IPS-20b (cell line): ENCODE results near the gene EPAS1.

Experiments
- H3K27ac ChIP-seq: one replicate; pipeline ENCODE4 v1.5.1; 2013; ENCODE audit warnings: low read length
- H3K27me3 ChIP-seq: 2 replicates; pipeline ENCODE4 v1.6.1; 2013; ENCODE audit warnings: mild to moderate bottlenecking, low read length, inconsistent platforms; ENCODE audit not compliant: insufficient read depth
- H3K36me3 ChIP-seq: 2 replicates; pipeline ENCODE4 v1.6.1; 2013; ENCODE audit warnings: low read depth, mild to moderate bottlenecking, inconsistent platforms, low read length, moderate library complexity; ENCODE audit not compliant: insufficient read depth
- H3K4me1 ChIP-seq: 2 replicates; pipeline ENCODE4 v1.6.1; 2013; ENCODE audit warnings: mild to moderate bottlenecking, control low read depth, inconsistent platforms, low read length, moderate library complexity; ENCODE audit not compliant: insufficient read depth
- H3K4me3 ChIP-seq: 2 replicates; pipeline ENCODE4 v1.5.1; 2013; ENCODE audit warnings: mild to moderate bottlenecking, low read length, inconsistent platforms
- H3K9ac ChIP-seq: 2 replicates; pipeline ENCODE4 v1.6.1; 2013; ENCODE audit warnings: low read depth, mild to moderate bottlenecking, inconsistent platforms, low read length, moderate library complexity
- H3K9me3 ChIP-seq: 2 replicates; pipeline ENCODE4 v1.6.1; 2013; ENCODE audit warnings: mild to moderate bottlenecking, low read depth, low read length, inconsistent platforms; ENCODE audit not compliant: insufficient read depth

Gene EPAS1

DNA sequence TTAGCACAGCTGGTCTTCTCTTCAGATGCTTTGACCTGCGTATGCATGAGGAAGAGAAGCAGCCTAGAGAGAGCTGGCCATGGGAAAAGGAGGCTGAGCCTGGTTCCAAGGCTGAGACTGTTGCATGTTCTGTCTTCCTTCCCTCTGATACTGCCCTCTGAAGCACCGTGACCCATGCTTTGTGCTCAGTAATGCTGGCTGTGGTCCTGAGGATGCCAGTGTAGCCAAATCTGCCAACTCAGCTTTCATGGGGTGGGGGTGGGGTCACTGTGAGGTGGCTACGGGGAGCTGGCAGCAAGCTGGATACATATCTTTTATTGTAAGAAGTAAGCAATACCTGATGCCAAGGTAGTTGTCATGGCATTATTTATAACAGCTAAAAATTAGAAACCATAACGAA lies 41.5 kb downstream of the EPAS1 start:
- peaks cover 23% of the 10 kb centered on the region for H3K4me1 ChIP-seq
- no peak overlapping the region for H3K4me3 ChIP-seq
- H3K36me3 ChIP-seq: no peaks in the 10 kb centered on the region
- no peak overlapping the region for H3K9ac ChIP-seq
- H3K9me3 ChIP-seq: no peaks in the 10 kb centered on the region
- H3K27ac ChIP-seq: no peak overlapping the region
- H3K27me3 ChIP-seq: peaks cover 12% of the 10 kb centered on the region

DNA sequence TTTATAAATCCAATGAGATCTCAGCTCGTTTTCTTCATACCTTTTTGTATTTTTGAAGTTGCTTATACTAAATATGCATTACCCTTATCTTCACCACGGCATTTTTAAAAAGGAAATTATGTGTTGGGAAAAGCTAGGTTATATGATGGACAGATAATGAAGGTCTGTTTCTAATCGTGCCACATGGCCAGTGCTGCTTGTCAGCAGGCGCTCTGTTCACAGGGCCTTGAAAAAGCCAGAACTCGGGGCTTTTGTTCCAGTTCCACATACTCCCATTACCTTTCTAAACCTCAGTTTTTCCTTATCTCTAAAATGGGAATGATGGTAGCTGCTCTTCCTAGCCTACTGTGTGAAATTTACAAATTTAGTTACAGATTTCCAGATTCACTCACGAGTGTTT lies 42.0 kb downstream of the EPAS1 start:
- H3K9me3 ChIP-seq: no peaks in the 10 kb centered on the region
- H3K4me1 ChIP-seq: peaks cover 23% of the 10 kb centered on the region
- H3K4me3 ChIP-seq: no peak overlapping the region
- no peaks in the 10 kb centered on the region for H3K36me3 ChIP-seq
- H3K27ac ChIP-seq: no peak overlapping the region
- no peak overlapping the region for H3K9ac ChIP-seq
- peaks cover 12% of the 10 kb centered on the region for H3K27me3 ChIP-seq

DNA sequence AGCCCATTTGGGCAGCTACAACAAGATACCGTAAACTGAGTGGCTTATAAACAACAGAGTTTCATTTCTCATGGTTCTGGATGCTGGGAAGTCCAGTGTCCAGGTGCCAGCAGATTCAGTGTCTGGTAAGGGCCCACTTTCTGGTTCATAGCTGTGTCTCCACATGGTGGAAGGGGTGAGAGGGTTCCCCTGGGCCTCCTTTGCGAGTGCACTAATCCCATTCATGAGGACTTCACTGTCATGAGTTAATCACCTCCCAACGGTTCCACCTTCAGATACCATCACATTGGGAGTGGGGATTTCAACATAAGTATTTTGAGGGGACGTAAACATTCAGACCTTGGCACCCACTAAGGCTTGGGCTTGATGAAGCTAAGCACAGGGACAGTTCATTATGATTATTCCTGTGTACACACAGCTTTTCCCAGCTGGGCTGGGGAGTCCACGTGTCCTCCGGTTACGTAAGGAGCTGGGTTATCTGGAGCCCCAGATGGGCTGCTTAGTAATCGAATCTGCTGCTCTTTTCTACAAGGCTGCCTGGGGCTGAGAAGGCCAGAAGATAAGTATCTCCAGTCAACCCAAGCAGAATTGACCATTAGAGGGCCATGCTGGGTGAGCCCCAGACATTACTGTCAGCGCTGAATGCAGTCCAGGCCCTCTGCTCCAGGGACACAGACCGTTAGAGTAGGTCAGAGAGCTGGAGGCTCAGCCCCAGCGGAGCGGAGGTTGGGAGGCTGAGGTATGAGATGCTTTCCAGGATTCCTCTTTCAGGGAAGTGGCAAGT lies 42.7 kb downstream of the EPAS1 start:
- Histone ChIP-seq H3K27ac (no peak overlapping the region), H3K4me1 (peaks cover 19% of the 10 kb centered on the region), H3K9me3 (no peaks in the 10 kb centered on the region), H3K36me3 (no peaks in the 10 kb centered on the region), H3K9ac (no peak overlapping the region), H3K4me3 (no peak overlapping the region), H3K27me3 (peaks cover 12% of the 10 kb centered on the region)

DNA sequence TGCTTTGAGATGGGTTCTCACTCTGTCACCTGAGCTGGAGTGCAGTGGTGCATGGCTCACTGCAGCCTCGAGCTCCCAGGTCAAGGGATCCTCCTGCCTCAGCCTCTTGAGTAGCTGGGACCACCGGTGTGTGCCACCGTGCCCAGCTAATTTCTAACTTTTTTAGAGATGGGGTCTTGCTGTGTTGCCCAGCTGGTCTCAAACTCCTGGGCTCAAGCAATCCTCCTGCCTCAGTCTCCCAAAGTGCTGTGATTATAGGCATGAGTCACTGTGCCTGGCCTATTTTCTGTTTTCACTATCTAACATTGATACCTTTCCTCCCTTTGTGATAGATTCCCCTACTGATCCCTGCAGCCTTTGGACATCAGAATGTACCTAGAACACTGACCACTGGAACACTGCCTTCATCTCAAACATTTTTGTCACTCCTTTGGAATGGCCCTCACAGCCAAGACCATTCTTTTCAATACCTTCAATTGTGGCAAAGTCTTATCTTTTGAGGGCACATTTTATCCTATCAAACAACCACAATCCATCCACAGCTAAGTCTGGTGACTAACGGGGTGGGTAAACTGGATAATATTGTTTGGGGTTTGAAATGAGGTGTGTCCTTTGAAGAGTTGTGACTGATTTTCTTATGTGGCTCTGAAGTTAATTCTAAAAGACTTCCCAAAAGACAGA lies 43.7 kb downstream of the EPAS1 start:
- no peak overlapping the region for H3K9ac ChIP-seq
- H3K4me3 ChIP-seq: no peak overlapping the region
- peaks cover 10% of the 10 kb centered on the region for H3K4me1 ChIP-seq
- H3K27ac ChIP-seq: no peak overlapping the region
- H3K36me3 ChIP-seq: no peaks in the 10 kb centered on the region
- peaks cover 12% of the 10 kb centered on the region for H3K27me3 ChIP-seq
- no peaks in the 10 kb centered on the region for H3K9me3 ChIP-seq

DNA sequence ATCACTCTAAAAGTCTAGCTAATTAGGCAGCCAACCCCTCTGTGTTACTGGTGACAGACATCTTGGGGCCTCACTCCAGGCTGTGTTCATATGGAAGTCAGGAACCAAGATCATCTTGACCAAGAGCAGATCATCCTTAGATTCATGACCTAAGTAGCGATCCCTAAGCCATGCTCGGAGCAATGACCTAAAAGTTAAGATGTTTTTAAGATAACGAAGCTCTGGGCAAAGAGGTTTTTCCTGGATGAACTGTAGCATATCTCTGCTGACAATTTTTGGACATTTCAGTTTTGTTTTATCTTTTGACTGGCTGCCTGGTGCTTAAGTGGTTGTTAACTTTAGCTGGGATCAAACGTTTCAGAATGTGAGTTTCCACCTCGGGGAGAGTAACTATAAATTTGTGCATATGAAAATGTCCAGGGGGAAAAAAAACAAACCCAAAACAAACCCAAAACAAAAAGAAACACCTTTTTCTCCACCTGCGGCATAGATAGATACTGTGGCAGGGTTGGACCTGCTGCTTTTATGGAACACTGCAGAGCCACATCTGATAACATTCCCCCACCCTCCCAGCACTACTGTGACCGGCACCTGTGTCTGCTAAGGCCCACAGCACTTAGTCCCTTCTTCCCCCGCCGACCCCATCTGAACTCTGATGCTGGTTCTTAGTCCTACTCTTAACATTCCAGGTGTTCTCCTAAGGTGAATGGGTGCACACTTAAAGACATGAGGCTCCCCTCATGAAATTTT lies 45.5 kb downstream of the EPAS1 start:
- Histone ChIP-seq H3K36me3 (no peaks in the 10 kb centered on the region), H3K27ac (no peak overlapping the region), H3K4me1 (no peaks in the 10 kb centered on the region), H3K4me3 (no peak overlapping the region), H3K9ac (no peak overlapping the region), H3K27me3 (no peaks in the 10 kb centered on the region), H3K9me3 (no peaks in the 10 kb centered on the region)

DNA sequence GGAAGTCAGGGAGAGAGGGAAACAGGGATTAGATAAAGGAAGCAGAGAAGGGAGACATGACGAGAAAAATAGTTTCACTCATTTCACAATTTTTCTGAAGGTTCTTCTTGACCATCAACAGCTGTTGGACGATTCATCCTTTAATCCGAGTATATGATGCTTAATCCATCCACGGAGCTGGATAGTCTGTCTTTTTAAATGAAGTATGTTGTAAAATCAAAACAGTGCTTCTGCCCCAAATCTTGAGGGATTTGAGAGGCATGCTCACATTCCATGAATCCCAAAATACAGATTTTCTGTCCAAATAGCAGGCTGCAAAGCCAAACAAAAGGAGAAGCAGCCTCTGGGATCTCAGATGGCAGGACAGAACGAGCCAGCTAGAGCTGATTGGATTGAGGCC lies 47.5 kb downstream of the EPAS1 start:
- no peaks in the 10 kb centered on the region for H3K4me1 ChIP-seq

DNA sequence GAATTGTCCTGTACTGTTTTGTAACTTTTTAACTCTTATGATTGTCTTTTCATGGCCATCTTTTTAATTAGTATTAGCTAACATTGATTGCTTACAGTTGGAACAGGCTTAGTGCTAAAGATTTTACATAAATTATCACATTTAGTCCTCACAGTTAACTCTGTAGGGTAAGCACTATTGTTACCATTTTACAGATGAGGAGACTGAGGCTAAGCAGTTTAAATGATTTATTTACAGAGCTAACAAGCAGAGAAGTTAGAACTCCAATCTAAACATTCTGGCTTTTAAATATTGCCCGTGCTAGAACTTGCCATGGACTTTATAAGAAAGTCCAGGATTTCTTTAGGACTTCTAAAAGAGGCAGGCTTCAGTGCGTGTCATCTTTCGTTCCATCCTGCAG lies 48.6 kb downstream of the EPAS1 start:
- Histone ChIP-seq H3K4me1 (no peaks in the 10 kb centered on the region), H3K36me3 (no peaks in the 10 kb centered on the region), H3K27me3 (no peaks in the 10 kb centered on the region), H3K9ac (no peak overlapping the region), H3K27ac (no peak overlapping the region), H3K9me3 (no peaks in the 10 kb centered on the region), H3K4me3 (no peak overlapping the region)

More for the DNA sequence above, 47.5 kb downstream of the EPAS1 start:
- no peak overlapping the region for H3K9ac ChIP-seq
- no peaks in the 10 kb centered on the region for H3K27me3 ChIP-seq
- no peaks in the 10 kb centered on the region for H3K9me3 ChIP-seq
- H3K27ac ChIP-seq: no peak overlapping the region
- H3K4me3 ChIP-seq: no peak overlapping the region
- no peaks in the 10 kb centered on the region for H3K36me3 ChIP-seq

DNA sequence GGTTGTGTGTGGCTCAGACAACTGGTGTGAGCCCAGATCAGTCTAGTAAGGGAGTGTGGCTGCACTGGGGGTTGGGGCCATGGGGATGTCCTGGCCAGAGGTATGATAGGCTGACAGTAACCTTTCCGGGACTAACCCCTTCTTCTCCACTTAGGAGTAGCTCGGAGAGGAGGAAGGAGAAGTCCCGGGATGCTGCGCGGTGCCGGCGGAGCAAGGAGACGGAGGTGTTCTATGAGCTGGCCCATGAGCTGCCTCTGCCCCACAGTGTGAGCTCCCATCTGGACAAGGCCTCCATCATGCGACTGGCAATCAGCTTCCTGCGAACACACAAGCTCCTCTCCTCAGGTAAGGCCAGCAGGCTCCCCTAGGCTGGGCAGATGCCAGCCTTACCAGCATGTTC lies 49.5 kb downstream of the EPAS1 start:
- Histone ChIP-seq H3K27me3 (no peaks in the 10 kb centered on the region), H3K27ac (no peak overlapping the region), H3K9me3 (no peaks in the 10 kb centered on the region), H3K4me3 (no peak overlapping the region), H3K36me3 (no peaks in the 10 kb centered on the region), H3K4me1 (no peaks in the 10 kb centered on the region), H3K9ac (no peak overlapping the region)

DNA sequence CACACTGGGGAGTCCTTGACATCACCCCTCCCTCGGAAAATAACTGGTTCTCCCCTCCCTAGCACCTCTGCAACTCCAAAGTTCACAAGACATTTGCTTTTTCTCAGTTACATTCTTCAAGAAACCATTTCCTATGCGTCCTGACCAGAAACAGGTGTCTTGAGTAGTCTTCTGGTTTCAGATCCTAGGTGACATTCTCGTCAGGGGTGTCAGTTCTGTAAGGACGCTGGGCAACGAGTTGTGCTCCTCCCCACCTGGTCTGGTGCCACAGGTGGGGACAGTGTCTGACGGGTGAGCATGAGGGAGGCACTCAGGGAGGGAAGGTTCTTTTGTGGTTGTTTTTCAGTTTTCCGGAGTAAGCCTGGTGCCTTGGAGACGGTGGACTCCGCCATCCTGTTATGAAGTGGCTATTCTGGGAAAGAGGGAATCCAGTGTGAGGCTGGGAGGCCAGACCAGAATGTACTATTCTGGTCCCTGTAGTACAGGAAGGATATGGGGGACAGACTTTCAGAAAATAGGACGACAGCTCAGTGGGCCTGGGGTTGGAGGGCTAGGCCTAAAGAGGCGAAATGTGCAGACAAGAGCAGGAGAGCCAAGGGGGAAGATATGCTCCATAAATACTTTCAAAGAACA lies 50.6 kb downstream of the EPAS1 start:
- no peaks in the 10 kb centered on the region for H3K27me3 ChIP-seq
- H3K27ac ChIP-seq: no peak overlapping the region
- no peak overlapping the region for H3K9ac ChIP-seq
- H3K9me3 ChIP-seq: no peaks in the 10 kb centered on the region
- H3K36me3 ChIP-seq: no peaks in the 10 kb centered on the region
- no peaks in the 10 kb centered on the region for H3K4me1 ChIP-seq
- H3K4me3 ChIP-seq: no peak overlapping the region

DNA sequence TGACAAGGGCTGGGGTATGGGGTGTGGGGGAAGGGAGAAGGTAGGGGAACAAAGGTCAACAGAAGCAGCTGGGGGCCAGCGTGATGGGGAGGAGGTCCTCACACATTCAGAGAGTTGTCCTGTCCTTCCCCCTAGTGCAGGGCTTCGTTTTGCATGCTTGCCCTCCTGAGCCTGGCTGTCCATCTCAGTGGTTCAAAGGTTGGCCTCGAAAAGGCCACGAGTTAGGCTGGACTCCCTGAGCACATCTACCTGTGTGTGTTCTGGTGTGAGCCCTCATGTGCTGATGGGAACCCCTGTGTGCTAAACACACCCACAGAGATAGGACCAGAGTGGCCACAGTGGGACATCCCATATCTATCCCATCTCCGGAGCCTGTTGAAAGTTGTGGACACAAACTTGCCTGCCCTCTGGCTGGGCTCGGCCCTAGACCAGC lies 51.9 kb downstream of the EPAS1 start:
- H3K27ac ChIP-seq: no peak overlapping the region
- H3K4me1 ChIP-seq: no peaks in the 10 kb centered on the region
- H3K9me3 ChIP-seq: no peaks in the 10 kb centered on the region
- no peak overlapping the region for H3K4me3 ChIP-seq
- H3K36me3 ChIP-seq: no peaks in the 10 kb centered on the region
- no peaks in the 10 kb centered on the region for H3K27me3 ChIP-seq
- no peak overlapping the region for H3K9ac ChIP-seq

DNA sequence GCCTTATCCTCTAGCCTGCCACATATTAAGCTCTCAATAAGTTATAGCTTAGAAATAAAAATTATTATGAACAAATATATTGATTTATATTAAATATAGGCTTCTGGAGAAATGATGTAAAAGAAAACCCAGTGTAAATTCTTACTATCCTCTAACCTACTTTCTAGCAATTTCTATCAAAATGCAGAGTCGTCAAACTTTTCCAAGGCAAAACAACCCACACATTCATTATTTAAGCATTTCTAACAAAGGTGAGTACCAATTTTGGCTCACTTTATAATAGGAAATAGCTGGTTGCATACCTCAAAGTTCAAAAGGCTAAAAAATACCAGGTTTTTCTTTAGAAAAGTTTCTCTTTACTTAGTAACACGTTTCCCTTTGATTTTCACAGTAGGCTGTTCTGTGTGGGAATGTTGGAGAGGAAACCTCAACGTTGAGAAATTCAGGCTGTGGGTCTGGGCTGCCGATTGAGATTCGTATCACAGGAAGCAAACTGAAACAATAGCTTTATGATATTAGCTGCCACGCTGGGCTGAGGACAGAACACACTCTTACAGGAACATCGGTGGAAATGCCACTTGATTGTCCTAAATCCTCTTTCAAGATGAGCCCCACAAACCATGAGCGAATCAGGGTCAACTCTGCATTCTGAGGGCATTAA lies 53.0 kb downstream of the EPAS1 start:
- Histone ChIP-seq H3K4me3 (no peak overlapping the region), H3K27me3 (no peaks in the 10 kb centered on the region), H3K36me3 (no peaks in the 10 kb centered on the region), H3K9me3 (no peaks in the 10 kb centered on the region), H3K4me1 (no peaks in the 10 kb centered on the region), H3K27ac (no peak overlapping the region), H3K9ac (no peak overlapping the region)
